Measurements from ENCODE around the gene ZNF106. TPM values are rescaled to one million over a fixed set of nuclear protein-coding genes. Genes with fewer than 3 reads are reported as not detected.

The ZNF106 gene
- total and polyA plus RNA-seq, 2 of the 4 experiments (the other 2 are of a cell fraction): 19.2 to 87.5 TPM

DNA sequence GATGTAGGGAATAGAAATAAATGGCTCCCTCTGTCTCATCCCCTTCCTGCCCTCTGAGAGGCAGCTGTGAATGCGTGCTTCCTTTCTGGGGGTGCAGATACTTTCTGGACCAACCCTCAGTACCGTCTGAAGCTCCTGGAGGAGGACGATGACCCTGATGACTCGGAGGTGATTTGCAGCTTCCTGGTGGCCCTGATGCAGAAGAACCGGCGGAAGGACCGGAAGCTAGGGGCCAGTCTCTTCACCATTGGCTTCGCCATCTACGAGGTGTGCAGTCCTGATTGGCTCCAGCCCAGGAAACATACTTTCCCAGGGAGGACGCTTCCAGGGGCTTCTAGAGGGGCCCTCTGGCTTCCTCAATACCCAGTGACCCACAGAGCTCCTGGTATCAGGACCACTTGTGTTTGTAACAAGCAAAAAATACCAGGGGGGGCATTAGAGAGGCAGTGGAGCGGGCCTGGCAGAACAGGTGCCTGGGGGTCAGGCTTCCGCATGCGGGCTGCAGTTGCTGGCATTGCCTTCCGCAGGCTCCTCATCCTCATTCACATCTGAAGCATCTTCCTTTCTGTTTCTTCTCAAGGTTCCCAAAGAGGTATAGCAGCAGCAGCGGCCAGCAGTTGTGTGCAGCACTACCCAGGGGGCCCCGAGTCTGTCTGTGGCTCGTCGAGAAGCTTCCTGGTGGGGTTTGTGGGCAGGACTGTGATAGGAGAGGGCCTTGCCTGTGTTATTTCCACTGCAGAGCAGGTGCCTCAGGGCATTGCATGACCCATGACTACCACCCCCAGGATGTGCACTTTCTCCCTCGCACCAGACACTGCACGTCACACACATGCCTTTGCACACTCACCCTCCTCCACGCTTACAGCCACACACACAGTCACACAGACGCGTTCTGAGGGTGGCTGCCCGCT, 89.1 kb downstream of the ZNF106 start:
- no peak overlapping the region for H3K23ac ChIP-seq (ENCODE audit: low read depth, low read length)
- no peaks in the 10 kb centered on the region for H4K20me1 ChIP-seq (ENCODE audit: insufficient read depth, low read length)
- H3K9me1 ChIP-seq (ENCODE audit: insufficient read depth, low read length): peaks cover 5% of the 10 kb centered on the region; the same call in 1 of the 2 replicates
- no peak for DNase-seq
- H3K56ac ChIP-seq (ENCODE audit: extremely low read depth, insufficient read depth, low read length): no peak overlapping the region
- no peak overlapping the region for H2BK5ac ChIP-seq (ENCODE audit: low read depth, low read length, poor library complexity, severe bottlenecking)
- H3K4me2 ChIP-seq (ENCODE audit: low read depth, low read length): no peak overlapping the region
- no peak overlapping the region for H2AK9ac ChIP-seq (replicated peaks; ENCODE audit: low read depth, low read length, poor library complexity)
- no peak overlapping the region for H2BK20ac ChIP-seq (ENCODE audit: low read depth, low read length)
- intact Hi-C loops (cut with micrococcal nuclease): no loop called here
- TF ChIP-seq, protein P1, sequence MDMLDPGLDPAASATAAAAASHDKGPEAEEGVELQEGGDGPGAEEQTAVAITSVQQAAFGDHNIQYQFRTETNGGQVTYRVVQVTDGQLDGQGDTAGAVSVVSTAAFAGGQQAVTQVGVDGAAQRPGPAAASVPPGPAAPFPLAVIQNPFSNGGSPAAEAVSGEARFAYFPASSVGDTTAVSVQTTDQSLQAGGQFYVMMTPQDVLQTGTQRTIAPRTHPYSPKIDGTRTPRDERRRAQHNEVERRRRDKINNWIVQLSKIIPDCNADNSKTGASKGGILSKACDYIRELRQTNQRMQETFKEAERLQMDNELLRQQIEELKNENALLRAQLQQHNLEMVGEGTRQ (IDR thresholded peaks at IDR 0.05; ENCODE audit: low read depth, low read length): no peak
- no peak for TF ChIP-seq RFX5 (IDR thresholded peaks at IDR 0.05; ENCODE audit: low read depth, low read length)
- no peak for TF ChIP-seq RCOR1 (IDR thresholded peaks at IDR 0.05; ENCODE audit: insufficient replicate concordance, low read length)
- TF ChIP-seq, protein P2, sequence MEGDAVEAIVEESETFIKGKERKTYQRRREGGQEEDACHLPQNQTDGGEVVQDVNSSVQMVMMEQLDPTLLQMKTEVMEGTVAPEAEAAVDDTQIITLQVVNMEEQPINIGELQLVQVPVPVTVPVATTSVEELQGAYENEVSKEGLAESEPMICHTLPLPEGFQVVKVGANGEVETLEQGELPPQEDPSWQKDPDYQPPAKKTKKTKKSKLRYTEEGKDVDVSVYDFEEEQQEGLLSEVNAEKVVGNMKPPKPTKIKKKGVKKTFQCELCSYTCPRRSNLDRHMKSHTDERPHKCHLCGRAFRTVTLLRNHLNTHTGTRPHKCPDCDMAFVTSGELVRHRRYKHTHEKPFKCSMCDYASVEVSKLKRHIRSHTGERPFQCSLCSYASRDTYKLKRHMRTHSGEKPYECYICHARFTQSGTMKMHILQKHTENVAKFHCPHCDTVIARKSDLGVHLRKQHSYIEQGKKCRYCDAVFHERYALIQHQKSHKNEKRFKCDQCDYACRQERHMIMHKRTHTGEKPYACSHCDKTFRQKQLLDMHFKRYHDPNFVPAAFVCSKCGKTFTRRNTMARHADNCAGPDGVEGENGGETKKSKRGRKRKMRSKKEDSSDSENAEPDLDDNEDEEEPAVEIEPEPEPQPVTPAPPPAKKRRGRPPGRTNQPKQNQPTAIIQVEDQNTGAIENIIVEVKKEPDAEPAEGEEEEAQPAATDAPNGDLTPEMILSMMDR (conservative IDR thresholded peaks at IDR 0.05; ENCODE audit: low read depth, low read length): no peak
- no peak for TF ChIP-seq CHD1 (IDR thresholded peaks at IDR 0.05; ENCODE audit: low read depth, low read length)
- TF ChIP-seq SMC3 (IDR thresholded peaks at IDR 0.05; ENCODE audit: low read depth, low read length): no peak
- TF ChIP-seq MAFK (IDR thresholded peaks at IDR 0.05; ENCODE audit: low read depth, low read length): no peak
- no peak for TF ChIP-seq BHLHE40 (IDR thresholded peaks at IDR 0.05; ENCODE audit: low read depth, low read length)
- TF ChIP-seq, protein P3, sequence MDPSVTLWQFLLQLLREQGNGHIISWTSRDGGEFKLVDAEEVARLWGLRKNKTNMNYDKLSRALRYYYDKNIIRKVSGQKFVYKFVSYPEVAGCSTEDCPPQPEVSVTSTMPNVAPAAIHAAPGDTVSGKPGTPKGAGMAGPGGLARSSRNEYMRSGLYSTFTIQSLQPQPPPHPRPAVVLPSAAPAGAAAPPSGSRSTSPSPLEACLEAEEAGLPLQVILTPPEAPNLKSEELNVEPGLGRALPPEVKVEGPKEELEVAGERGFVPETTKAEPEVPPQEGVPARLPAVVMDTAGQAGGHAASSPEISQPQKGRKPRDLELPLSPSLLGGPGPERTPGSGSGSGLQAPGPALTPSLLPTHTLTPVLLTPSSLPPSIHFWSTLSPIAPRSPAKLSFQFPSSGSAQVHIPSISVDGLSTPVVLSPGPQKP (IDR thresholded peaks at IDR 0.05; ENCODE audit: borderline replicate concordance, low read depth, low read length): no peak
- TF ChIP-seq POLR2A (IDR thresholded peaks at IDR 0.05; ENCODE audit: low read depth, low read length): no peak
- no peak for TF ChIP-seq FOS (IDR thresholded peaks at IDR 0.05; ENCODE audit: low read depth, low read length)
- no peak for TF ChIP-seq CEBPB (IDR thresholded peaks at IDR 0.05; ENCODE audit: low read depth, low read length)
- no peak for TF ChIP-seq RAD21 (IDR thresholded peaks at IDR 0.05; ENCODE audit: low read length)
- no peak for TF ChIP-seq MAZ (IDR thresholded peaks at IDR 0.05; ENCODE audit: borderline replicate concordance, low read depth, low read length)
- TF ChIP-seq NFE2L2 (IDR thresholded peaks at IDR 0.05; ENCODE audit: low read depth, low read length): no peak
- H3K4me1 ChIP-seq (ENCODE audit: control insufficient read depth, insufficient read depth, low read length): no peaks in the 10 kb centered on the region
- POLR2A ChIA-PET (ENCODE audit: unreplicated experiment): no interaction called here
- no peak overlapping the region for H2BK15ac ChIP-seq (ENCODE audit: low read depth, low read length)
- H3K79me1 ChIP-seq (ENCODE audit: low read depth in 1 of 2, low read length in 2 of 2): no peaks in the 10 kb centered on the region
- H4K91ac ChIP-seq (ENCODE audit: insufficient read depth, low read depth, low read length): no peak overlapping the region
- H2AK5ac ChIP-seq (ENCODE audit: low read depth, low read length): 0 out of 2 replicates have a peak overlapping the region, but pooled peaks have one; percentile 14
- peak overlapping the region; percentile 59 for H2AFZ ChIP-seq (replicated peaks; ENCODE audit: low read length, poor library complexity)
- H4K5ac ChIP-seq (ENCODE audit: low read depth, low read length): no peak overlapping the region
- no peak overlapping the region for H3K27ac ChIP-seq (ENCODE audit: insufficient read depth, low read length)
- dilution Hi-C loops (cut with HindIII; ENCODE audit: low sequenced_read_pairs, unreplicated experiment): no loop called here
- ATAC-seq (ENCODE audit: low read depth): no peak
- H3K14ac ChIP-seq (replicated peaks; ENCODE audit: low read depth, low read length): no peak overlapping the region
- no peak overlapping the region for H4K8ac ChIP-seq (ENCODE audit: low read depth in 2 of 2, low read length in 2 of 2)
- CTCF ChIA-PET: no interaction called here
- H2BK120ac ChIP-seq (ENCODE audit: low read depth, low read length): no peak overlapping the region
- 88% methylated on average over 5 of the region's 24 CpGs; no CpG with 5 or more reads in 1 of the 2 experiments for WGBS, 2 experiments (ENCODE audit: extremely low coverage in 2 of 2, insufficient read length in 1 of 2)
- H3K27me3 ChIP-seq (ENCODE audit: control insufficient read depth, insufficient read depth, low read length): no peaks in the 10 kb centered on the region
- no peak overlapping the region for H3K4me3 ChIP-seq (ENCODE audit: insufficient read depth, low read depth, low read length)
- H3K4ac ChIP-seq (ENCODE audit: low read depth, low read length): no peak overlapping the region
- H3K18ac ChIP-seq (ENCODE audit: low read depth, low read length): no peak overlapping the region
- H3K9ac ChIP-seq (ENCODE audit: low read depth, low read length): no peak overlapping the region
- no TSS peak for BruUV-seq (replicated peaks)
- in situ Hi-C loops (cut with MboI; ENCODE audit: low sequenced_read_pairs): no loop called here
- no peaks in the 10 kb centered on the region for H3K9me3 ChIP-seq (ENCODE audit: control insufficient read depth, insufficient read depth, low read length)
- H3K36me3 ChIP-seq (ENCODE audit: control insufficient read depth, insufficient read depth, low read length): no peaks in the 10 kb centered on the region
